Measurements from ENCODE around the gene ASCL5. TPM values are rescaled to one million over a fixed set of nuclear protein-coding genes. Genes with fewer than 3 reads are reported as not detected.

ASCL5 gene, protein sequence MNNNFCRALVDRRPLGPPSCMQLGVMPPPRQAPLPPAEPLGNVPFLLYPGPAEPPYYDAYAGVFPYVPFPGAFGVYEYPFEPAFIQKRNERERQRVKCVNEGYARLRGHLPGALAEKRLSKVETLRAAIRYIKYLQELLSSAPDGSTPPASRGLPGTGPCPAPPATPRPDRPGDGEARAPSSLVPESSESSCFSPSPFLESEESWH
- total RNA-seq: under 1 TPM; 0.49 to 0.50 TPM
- 0.47 TPM for polyA plus RNA-seq (2013, experiment 1 of 2)
- polyA plus RNA-seq (2013, experiment 2 of 2): 0.37 TPM
- 0 to 0.54 (median 0.07) reads per million in 172 experiments for total RNA-seq

DNA sequence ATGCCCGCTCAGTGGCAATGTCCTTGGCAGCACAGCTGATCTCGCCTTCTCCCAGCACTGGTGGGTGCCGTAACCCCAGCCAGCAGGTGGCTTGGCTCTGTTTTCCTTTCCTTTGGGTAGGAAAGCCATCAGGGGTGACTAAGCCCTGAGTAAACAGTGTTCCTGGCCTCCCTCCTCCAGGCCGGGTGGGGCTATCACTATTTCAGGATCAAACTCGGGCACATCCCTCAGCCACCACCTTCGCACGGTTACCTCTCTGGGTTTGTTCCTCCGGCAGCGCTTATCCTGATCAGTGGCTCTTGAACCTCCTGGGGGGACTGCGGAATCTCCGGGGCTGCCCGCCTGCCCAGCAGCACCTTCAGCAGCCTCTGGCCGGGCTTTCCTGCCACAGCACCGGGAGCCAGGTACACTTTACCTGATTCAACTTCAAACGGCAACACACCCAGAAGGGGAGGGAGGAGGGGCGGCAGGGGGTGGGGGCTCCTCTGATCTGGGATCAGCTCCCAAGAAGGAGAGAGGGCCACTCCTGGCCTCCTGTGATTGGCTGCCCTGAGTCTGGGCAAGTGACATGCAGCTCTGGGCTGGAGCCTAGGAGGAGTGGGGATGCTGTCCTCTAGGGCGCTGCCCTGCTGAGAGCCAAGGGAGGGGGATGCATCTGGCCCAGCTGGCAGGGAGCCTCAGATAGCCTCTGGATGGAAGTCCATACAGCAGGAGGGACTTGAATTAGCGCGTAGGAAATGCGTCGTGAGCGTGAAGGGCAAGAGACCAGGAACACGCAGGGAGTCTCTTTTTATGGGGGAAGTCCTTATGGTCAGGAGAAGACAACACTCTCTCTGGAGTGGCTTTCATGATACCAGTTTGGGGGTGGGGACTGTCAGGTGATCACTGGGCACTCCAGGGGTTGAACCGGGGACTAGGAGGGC is at the start of gene ASCL5:
ASCL5 (minus strand) TSS at position 353 of the 923 bp plus-strand sequence. CDS start 11,812 bp downstream, outside the sequence.
- Mint-ChIP-seq H3K27me3 (peaks cover 28% of the 10 kb centered on the region), H3K4me3 (no peak within 1 kb of the TSS), H3K36me3 (ENCODE audit: low read depth) (no peaks in the 10 kb centered on the region), H3K27ac (no peak within 1 kb of the TSS), H3K4me1 (ENCODE audit: low read depth) (no peaks in the 10 kb centered on the region), H3K9me3 (no peaks in the 10 kb centered on the region)
- DNase-seq: no peak
- ChIA-PET CTCF (no interaction called here), POLR2A (interaction anchor here (0.9 kb wide), 1 partner anchor 13 kb away, joined by 3 read pairs; no protein-coding TSS in a partner anchor)
- no peaks in the 10 kb centered on the region for H3K4me1 ChIP-seq (ENCODE audit: insufficient read depth, low read length)
- peaks cover 9 to 10% of the 10 kb centered on the region in 2 experiments for H3K27me3 ChIP-seq (ENCODE audit: control insufficient read depth in 1 of 2, insufficient read depth in 2 of 2, low read length in 2 of 2)
- no peaks in the 10 kb centered on the region for H3K36me3 ChIP-seq (ENCODE audit: insufficient read depth, low read length)
- no peak within 1 kb of the TSS for H3K27ac ChIP-seq (ENCODE audit: low read depth in 1 of 2, low read length in 2 of 2)
- no peak within 1 kb of the TSS for H3K4me3 ChIP-seq (ENCODE audit: low read length)
- TF ChIP-seq, protein P1, sequence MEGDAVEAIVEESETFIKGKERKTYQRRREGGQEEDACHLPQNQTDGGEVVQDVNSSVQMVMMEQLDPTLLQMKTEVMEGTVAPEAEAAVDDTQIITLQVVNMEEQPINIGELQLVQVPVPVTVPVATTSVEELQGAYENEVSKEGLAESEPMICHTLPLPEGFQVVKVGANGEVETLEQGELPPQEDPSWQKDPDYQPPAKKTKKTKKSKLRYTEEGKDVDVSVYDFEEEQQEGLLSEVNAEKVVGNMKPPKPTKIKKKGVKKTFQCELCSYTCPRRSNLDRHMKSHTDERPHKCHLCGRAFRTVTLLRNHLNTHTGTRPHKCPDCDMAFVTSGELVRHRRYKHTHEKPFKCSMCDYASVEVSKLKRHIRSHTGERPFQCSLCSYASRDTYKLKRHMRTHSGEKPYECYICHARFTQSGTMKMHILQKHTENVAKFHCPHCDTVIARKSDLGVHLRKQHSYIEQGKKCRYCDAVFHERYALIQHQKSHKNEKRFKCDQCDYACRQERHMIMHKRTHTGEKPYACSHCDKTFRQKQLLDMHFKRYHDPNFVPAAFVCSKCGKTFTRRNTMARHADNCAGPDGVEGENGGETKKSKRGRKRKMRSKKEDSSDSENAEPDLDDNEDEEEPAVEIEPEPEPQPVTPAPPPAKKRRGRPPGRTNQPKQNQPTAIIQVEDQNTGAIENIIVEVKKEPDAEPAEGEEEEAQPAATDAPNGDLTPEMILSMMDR (IDR thresholded peaks at IDR 0.05): no peak
- intact Hi-C loops (cut with DNase I, micrococcal nuclease): loop anchor here in 1 of 2 experiments (1.0 kb wide), 1 partner anchor 20 kb away; no protein-coding TSS in a partner anchor
- no peaks in the 10 kb centered on the region for H3K9me3 ChIP-seq (ENCODE audit: control insufficient read depth in 1 of 2, insufficient read depth in 1 of 2, low read length in 2 of 2)
- no peak for ATAC-seq (ENCODE audit: poor library complexity)

DNA sequence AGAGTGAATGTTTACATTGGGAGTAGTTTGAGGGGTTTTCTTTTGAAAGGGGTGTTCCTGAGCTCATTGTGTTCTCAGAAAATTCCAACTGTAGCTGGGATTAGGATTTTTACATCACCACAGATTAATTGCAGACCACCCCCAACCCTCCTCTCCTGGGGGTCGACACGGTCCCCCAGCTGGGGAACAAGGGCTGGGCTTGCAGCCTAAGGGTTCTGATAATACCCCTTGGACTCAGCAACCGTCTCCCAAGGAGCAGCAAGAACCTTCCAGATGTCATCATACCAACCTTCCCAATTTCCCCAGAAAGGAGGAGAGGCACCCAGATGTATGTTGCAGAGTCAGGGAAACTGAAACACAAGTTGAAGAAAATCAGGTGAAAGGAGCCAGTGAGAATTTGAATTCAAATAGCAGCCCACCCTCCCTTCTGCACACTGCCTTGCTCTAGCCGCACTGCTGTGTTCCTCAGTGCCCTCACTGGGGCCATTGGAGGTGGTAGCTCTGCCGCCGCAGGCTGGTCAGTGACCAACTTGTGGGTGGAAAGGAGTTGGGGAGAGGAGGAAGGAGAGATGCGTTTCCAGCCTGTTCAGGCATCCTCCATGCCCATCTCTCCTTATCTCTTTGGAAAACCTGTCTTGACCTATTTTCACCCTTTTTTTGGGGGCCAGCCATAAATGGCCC is 49.0 kb upstream of the ASCL5 start:
- ChIA-PET POLR2A (no interaction called here), CTCF (interaction anchor here (0.6 kb wide), 1 partner anchor 13 kb away, joined by 3 read pairs; no protein-coding TSS in a partner anchor)
- H3K4me3 Mint-ChIP-seq: no peak overlapping the region
- H3K4me1 Mint-ChIP-seq (ENCODE audit: low read depth): peaks cover 13% of the 10 kb centered on the region
- no peak for ATAC-seq (ENCODE audit: poor library complexity)
- H3K27me3 Mint-ChIP-seq: peaks cover 61% of the 10 kb centered on the region
- Histone ChIP-seq H3K27me3 (ENCODE audit: control insufficient read depth in 1 of 2, insufficient read depth in 2 of 2, low read length in 2 of 2) (peaks cover 2 to 11% of the 10 kb centered on the region in 2 experiments), H3K4me3 (ENCODE audit: low read length) (no peak overlapping the region), H3K36me3 (ENCODE audit: insufficient read depth, low read length) (no peaks in the 10 kb centered on the region), H3K4me1 (ENCODE audit: insufficient read depth, low read length) (peaks cover 9% of the 10 kb centered on the region), H3K27ac (ENCODE audit: low read depth in 1 of 2, low read length in 2 of 2) (no peak overlapping the region), H3K9me3 (ENCODE audit: control insufficient read depth in 1 of 2, insufficient read depth in 1 of 2, low read length in 2 of 2) (no peaks in the 10 kb centered on the region)
- no peak overlapping the region for H3K27ac Mint-ChIP-seq
- no peaks in the 10 kb centered on the region for H3K9me3 Mint-ChIP-seq
- no peaks in the 10 kb centered on the region for H3K36me3 Mint-ChIP-seq (ENCODE audit: low read depth)
- intact Hi-C loops (cut with DNase I, micrococcal nuclease): no loop called here
- no peak for DNase-seq
- TF ChIP-seq, protein P1 (IDR thresholded peaks at IDR 0.05): no peak

DNA sequence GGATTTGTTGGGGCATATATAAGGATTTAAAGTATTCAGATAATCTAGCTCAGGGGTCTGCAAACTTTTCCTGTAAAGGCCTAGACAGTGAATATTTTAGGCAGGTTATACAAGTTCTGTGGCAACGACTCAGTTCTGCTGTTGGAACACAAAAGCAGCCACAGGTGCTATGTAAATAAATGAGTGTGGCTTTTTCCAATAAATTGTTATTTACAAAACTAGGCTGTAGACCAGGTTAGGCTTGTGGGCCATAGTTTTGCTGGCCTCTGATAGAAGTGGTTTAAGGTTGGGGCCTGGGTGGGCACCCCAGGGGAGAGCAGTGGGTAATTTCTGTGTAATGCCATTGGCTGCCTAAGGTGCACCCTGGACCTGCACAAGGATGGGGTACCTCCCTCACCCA is 46.8 kb upstream of the ASCL5 start:
- Histone ChIP-seq H3K27ac (ENCODE audit: low read depth in 1 of 2, low read length in 2 of 2) (no peak overlapping the region), H3K4me3 (ENCODE audit: low read length) (no peak overlapping the region), H3K9me3 (ENCODE audit: control insufficient read depth in 1 of 2, insufficient read depth in 1 of 2, low read length in 2 of 2) (no peaks in the 10 kb centered on the region), H3K4me1 (ENCODE audit: insufficient read depth, low read length) (peaks cover 15% of the 10 kb centered on the region), H3K36me3 (ENCODE audit: insufficient read depth, low read length) (no peaks in the 10 kb centered on the region), H3K27me3 (ENCODE audit: control insufficient read depth in 1 of 2, insufficient read depth in 2 of 2, low read length in 2 of 2) (peaks cover 2 to 9% of the 10 kb centered on the region in 2 experiments)
- TF ChIP-seq, protein P1 (IDR thresholded peaks at IDR 0.05): no peak
- Mint-ChIP-seq H3K27ac (no peak overlapping the region), H3K9me3 (no peaks in the 10 kb centered on the region), H3K27me3 (peaks cover 41% of the 10 kb centered on the region), H3K4me1 (ENCODE audit: low read depth) (peaks cover 23% of the 10 kb centered on the region), H3K36me3 (ENCODE audit: low read depth) (no peaks in the 10 kb centered on the region), H3K4me3 (no peak overlapping the region)
- intact Hi-C loops (cut with DNase I, micrococcal nuclease): no loop called here
- no peak for DNase-seq
- POLR2A ChIA-PET: no interaction called here
- ATAC-seq (ENCODE audit: poor library complexity): no peak
- CTCF ChIA-PET: no interaction called here

Data from CD4-positive, alpha-beta T cell (primary cell).